Urinary bladder (tissue), 4 donors: ENCODE results near the gene SLC12A8. TPM values are rescaled to one million over a fixed set of nuclear protein-coding genes. Genes with fewer than 3 reads are reported as not detected.

ENCODE experiments used
- DNase-seq: peaks from one replicate; pipeline ENCODE4 v3.0.0-alpha.2; 2015; ENCODE audit errors: extremely low spot score
- H3K27ac ChIP-seq: one replicate; pipeline ENCODE4 v1.5.1; 2013; ENCODE audit warnings: low read depth, mild to moderate bottlenecking, moderate library complexity
- H3K36me3 ChIP-seq: one replicate; pipeline ENCODE4 v1.6.1; 2013; ENCODE audit warnings: mild to moderate bottlenecking, moderate library complexity; ENCODE audit not compliant: insufficient read depth
- H3K4me1 ChIP-seq: one replicate; pipeline ENCODE4 v1.6.1; 2013; ENCODE audit warnings: mild to moderate bottlenecking, moderate library complexity; ENCODE audit not compliant: insufficient read depth
- H3K4me3 ChIP-seq: one replicate; pipeline ENCODE4 v1.5.1; 2013; ENCODE audit warnings: low read depth, low read length
- WGBS: extraction: QIAGEN DNeasy Blood & Tissue Kit; methylation state at CpG from one replicate; pipeline ENCODE4 v1.1.7; 2013; 5-methylcytosine and 5-hydroxymethylcytosine counted together
- polyA plus RNA-seq: library from polyadenylated mRNA; stranded (reverse); fragments of 200-250 nt; gene quantifications from one replicate; pipeline ENCODE4 v1.2.3, GENCODE V29; 2013
- total RNA-seq: library from RNA; depleted of rRNA; stranded (reverse); fragments of >200 nt; gene quantifications from one replicate; pipeline ENCODE4 v1.2.3, GENCODE V29; 2014
- donor health status: healthy with polysubstance abuse.
- donor health status: healthy.

The SLC12A8 gene
- total and polyA plus RNA-seq, 2 donors = 1.4 to 2.9 TPM

- Histone ChIP-seq H3K4me1 (no peaks in the 10 kb centered on the region), H3K27ac (no peak overlapping the region), H3K36me3 (no peaks in the 10 kb centered on the region), H3K4me3 (no peak overlapping the region)
- DNase-seq = no peak
Measured at GRCh38 chr3:125149462-125149861, 63.1 kb downstream of the SLC12A8 start.

- Histone ChIP-seq H3K4me1 (no peaks in the 10 kb centered on the region), H3K27ac (no peak overlapping the region), H3K4me3 (no peak overlapping the region), H3K36me3 (no peaks in the 10 kb centered on the region)
- DNase-seq = no peak
- WGBS = 42% methylated on average over 17 of the region's 17 CpGs
Measured at GRCh38 chr3:125148836-125149235, 63.7 kb downstream of the SLC12A8 start.

GRCh38 chr3:125148016-125148812, 64.3 kb downstream of the SLC12A8 start:
- no peaks in the 10 kb centered on the region for H3K4me1 ChIP-seq
- no peaks in the 10 kb centered on the region for H3K36me3 ChIP-seq
- WGBS = 89% methylated on average over 7 of the region's 7 CpGs
- no peak for DNase-seq
- H3K4me3 ChIP-seq = no peak overlapping the region
- H3K27ac ChIP-seq = no peak overlapping the region

GRCh38 chr3:125147491-125147820, 65.1 kb downstream of the SLC12A8 start:
- H3K27ac ChIP-seq = no peak overlapping the region
- H3K4me1 ChIP-seq = no peaks in the 10 kb centered on the region

GRCh38 chr3:125146626-125147490, 65.7 kb downstream of the SLC12A8 start:
- no peak overlapping the region for H3K27ac ChIP-seq
- no peak overlapping the region for H3K4me3 ChIP-seq
- no peak for DNase-seq
- 86% methylated on average over 22 of the region's 22 CpGs for WGBS
- H3K4me1 ChIP-seq = no peaks in the 10 kb centered on the region
- H3K36me3 ChIP-seq = no peaks in the 10 kb centered on the region

More at GRCh38 chr3:125147491-125147820, 65.1 kb downstream of the SLC12A8 start:
- WGBS = 81% methylated on average over 6 of the region's 6 CpGs
- no peak for DNase-seq
- no peaks in the 10 kb centered on the region for H3K36me3 ChIP-seq
- no peak overlapping the region for H3K4me3 ChIP-seq

- Histone ChIP-seq H3K4me1 (no peaks in the 10 kb centered on the region), H3K27ac (no peak overlapping the region), H3K4me3 (no peak overlapping the region), H3K36me3 (no peaks in the 10 kb centered on the region)
- no peak for DNase-seq
- WGBS = 90% methylated on average over 10 of the region's 10 CpGs
Measured at GRCh38 chr3:125145751-125146475, 66.6 kb downstream of the SLC12A8 start.

- DNase-seq = no peak
- 77% methylated on average over 5 of the region's 5 CpGs for WGBS
- H3K4me1 ChIP-seq = no peaks in the 10 kb centered on the region
- no peaks in the 10 kb centered on the region for H3K36me3 ChIP-seq
- H3K27ac ChIP-seq = no peak overlapping the region
- no peak overlapping the region for H3K4me3 ChIP-seq
Measured at GRCh38 chr3:125144653-125145314, 67.8 kb downstream of the SLC12A8 start.

- 43% methylated on average over 7 of the region's 7 CpGs for WGBS
- Histone ChIP-seq H3K4me1 (no peaks in the 10 kb centered on the region), H3K4me3 (no peak overlapping the region), H3K27ac (no peak overlapping the region), H3K36me3 (no peaks in the 10 kb centered on the region)
- no peak for DNase-seq
Measured at GRCh38 chr3:125143982-125144652, 68.4 kb downstream of the SLC12A8 start.

GRCh38 chr3:125143538-125143937, 69.0 kb downstream of the SLC12A8 start:
- Histone ChIP-seq H3K27ac (no peak overlapping the region), H3K36me3 (no peaks in the 10 kb centered on the region), H3K4me1 (no peaks in the 10 kb centered on the region), H3K4me3 (no peak overlapping the region)
- no peak for DNase-seq
- WGBS = 90% methylated on average over 3 of the region's 3 CpGs

GRCh38 chr3:125142940-125143339, 69.6 kb downstream of the SLC12A8 start:
- no peak overlapping the region for H3K27ac ChIP-seq
- no peak overlapping the region for H3K4me3 ChIP-seq
- H3K4me1 ChIP-seq = no peaks in the 10 kb centered on the region
- 91% methylated on average over 6 of the region's 6 CpGs for WGBS
- DNase-seq = no peak
- no peaks in the 10 kb centered on the region for H3K36me3 ChIP-seq

- Histone ChIP-seq H3K4me3 (no peak overlapping the region), H3K36me3 (no peaks in the 10 kb centered on the region), H3K4me1 (no peaks in the 10 kb centered on the region), H3K27ac (no peak overlapping the region)
- no peak for DNase-seq
- WGBS = 91% methylated on average over 12 of the region's 12 CpGs
Measured at GRCh38 chr3:125142420-125142778, 70.1 kb downstream of the SLC12A8 start.

- 5% methylated on average over 61 of the region's 61 CpGs for WGBS
- H3K36me3 ChIP-seq = no peaks in the 10 kb centered on the region
- peak overlapping the region; percentile 27 for H3K4me3 ChIP-seq
- H3K27ac ChIP-seq = peak overlapping the region; percentile 11
- no peak for DNase-seq
- no peaks in the 10 kb centered on the region for H3K4me1 ChIP-seq
Measured at GRCh38 chr3:125141596-125142419, 70.7 kb downstream of the SLC12A8 start.
